ENCODE data around the gene MYO1F.
"Not testable (repeated sequence)": the region's sequence is repeated elsewhere in the genome, so short reads cannot be mapped to it uniquely, and the experiment has no call there.

MYO1F gene

DNA sequence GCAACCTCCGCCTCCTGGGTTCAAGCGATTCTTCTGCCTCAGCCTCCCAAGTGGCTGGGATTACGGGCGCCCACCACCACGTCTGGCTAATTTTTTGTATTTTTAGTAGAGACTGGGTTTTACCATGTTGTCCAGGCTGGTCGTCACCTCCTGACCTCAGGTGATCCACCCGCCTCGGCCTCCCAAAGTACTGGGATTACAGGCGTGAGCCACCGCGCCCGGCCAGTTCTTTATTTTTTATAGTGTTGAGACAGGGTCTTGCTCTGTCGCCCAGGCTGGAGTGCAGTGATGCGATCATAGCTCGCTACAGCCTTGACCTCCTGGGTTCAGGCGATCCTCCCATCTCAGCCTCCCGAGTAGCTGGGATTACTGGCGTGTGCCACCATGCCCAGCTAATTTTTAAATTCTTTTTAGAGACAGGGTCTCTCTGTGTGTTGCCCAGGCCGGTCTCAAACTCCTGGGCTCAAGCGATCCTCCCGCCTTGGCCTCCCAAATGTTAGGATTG, 62.7 kb downstream of the MYO1F start:
- DNase-seq: not testable (repeated sequence)

GRCh38 chr19:8513687-8514504, 63.3 kb downstream of the MYO1F start, which contains the start of gene ZNF414:
Gene ZNF414 (minus strand): TSS chr19:8514167. CDS start chr19:8514046, 121 bp downstream.
- peak; percentile 98 for DNase-seq

DNA sequence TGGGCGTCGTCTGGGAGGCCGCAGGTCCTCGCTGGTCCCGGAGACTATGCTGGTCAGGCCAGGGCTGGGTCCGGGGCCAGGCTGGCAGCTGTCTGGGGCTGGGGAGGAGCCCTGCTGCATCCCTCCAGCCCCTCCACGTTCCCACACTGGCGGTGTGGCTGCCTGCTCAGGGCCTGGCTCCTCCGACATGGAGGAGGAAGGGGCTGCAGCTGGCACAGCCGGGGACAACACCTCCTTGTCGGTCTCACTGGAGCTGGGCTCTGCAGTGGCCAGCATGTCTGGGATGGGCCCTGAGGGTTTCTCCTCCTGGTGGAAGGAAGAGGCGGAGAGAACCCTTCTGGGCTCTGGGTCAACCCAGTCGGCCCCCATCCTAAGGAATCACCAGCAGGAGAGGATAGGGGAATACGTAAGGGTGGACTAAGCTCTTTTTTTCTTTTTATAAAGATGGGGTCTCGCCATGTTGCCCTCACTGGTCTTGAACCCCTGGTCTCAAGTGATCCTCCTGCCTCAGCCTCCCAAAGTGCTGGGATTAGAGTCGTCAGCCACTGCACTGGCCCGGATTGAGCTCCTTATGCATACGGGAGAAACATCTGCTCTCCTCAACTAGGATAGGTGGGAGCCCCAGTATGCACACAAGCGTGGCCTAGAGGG, 64.1 kb downstream of the MYO1F start:
- no peak for DNase-seq

- DNase-seq: no peak
Observed at GRCh38 chr19:8512115-8512967, 64.9 kb downstream of the MYO1F start.

- DNase-seq: no peak
Observed at GRCh38 chr19:8511573-8512101, 65.6 kb downstream of the MYO1F start.

GRCh38 chr19:8510589-8511115, 66.6 kb downstream of the MYO1F start:
- no peak for DNase-seq

- DNase-seq: no peak
Observed at GRCh38 chr19:8506402-8506957, 70.8 kb downstream of the MYO1F start.

DNA sequence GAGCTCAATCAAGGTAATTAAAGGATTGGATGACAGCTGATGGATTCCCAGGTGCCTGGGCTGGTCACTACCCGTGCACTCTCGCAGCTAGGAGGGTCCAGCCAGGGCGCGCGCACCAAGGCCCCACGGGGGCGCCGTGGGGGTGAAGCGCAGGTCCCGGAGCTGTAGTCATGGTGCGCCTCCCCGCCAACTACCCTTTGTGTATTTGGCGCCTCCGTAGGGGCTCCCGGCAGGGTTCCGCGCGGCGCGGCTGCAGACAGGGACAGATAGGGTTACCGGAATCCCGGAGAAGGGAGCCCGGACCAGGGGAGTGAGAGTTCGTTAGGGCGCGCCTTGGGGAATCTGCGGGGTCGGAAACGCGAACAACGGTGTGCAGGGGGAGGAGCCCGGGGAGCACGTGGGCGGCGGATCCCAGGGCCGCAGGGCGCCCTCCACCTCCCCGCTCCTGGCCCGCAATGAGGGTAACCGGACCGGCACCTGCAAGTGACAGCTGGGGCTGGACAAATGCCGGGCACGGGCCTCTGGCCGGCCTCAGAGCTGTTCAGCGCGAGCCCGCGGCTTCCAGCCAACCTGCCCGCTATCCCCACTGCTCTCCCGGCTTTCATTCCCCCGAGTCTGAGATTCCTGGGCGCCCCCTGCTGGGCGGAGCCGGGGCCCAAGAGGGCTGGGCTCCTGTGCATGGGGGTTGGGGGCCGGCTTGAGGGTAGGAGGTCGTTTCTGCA, 71.4 kb downstream of the MYO1F start:
- DNase-seq: peak; percentile 62 to 77

GRCh38 chr19:8504919-8505318, 72.3 kb downstream of the MYO1F start:
- DNase-seq: no peak

DNA sequence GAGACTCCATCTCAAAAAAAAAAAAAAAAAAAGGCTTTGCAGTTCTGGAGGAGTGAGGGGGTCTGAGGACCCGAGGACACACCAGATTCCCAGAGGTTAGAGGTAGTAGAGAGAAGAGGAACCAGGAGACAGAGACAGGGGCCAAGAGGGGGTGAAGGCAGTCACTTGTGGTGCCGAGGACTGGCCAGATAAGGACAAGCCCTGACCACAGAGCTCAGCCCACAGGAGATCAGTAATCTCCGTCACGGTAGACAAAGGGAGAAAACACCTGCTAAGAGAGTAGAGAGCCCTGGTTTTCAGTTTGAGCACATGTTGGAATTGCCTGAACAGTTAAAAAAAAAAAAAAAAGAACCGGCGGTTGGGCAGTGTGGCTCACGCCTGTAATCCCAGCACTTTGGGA, 73.1 kb downstream of the MYO1F start:
- DNase-seq: no peak

- DNase-seq: no peak
Observed at GRCh38 chr19:8503510-8503909, 73.7 kb downstream of the MYO1F start.

- no peak for DNase-seq
Observed at GRCh38 chr19:8501981-8502380, 75.3 kb downstream of the MYO1F start.

DNA sequence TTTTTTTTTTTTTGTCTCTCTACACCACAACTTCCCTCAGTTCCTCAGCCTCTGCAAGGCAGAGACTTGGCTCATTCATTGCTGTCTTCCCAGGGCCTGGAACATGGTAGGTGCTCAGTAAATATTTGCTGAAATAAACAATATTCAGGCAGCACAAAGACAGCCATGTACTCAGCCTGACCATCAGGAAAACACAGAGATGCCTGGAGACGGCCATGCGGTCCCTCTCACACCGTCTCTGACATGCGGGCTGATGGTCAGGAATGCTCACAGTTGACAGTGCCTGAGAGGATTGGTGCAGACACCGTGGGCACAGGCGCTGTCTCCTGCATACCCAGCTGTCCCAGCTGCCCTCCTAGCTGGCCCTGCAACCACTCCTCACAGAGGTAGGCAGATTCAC, 75.7 kb downstream of the MYO1F start:
- DNase-seq: no peak

DNA sequence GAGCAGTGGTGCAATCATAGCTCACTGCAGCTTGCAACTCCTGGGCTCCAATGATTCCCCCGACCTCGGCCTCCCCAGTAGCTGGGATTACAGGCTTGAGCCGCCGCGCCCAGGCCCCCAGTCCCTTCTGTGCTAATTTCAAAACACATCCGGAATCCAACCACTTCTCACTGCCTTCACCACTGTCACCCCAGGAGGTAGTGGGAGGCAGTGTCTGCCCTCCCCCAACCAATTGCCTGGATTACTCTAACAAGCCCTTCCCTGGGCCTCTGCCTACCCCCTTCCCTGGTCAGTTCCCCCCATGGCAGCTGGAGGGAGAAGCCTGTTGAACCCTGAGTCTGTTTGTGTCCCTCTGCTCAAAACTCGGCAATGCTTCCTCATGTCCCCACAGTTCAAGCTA, 77.1 kb downstream of the MYO1F start:
- no peak for DNase-seq

DNA sequence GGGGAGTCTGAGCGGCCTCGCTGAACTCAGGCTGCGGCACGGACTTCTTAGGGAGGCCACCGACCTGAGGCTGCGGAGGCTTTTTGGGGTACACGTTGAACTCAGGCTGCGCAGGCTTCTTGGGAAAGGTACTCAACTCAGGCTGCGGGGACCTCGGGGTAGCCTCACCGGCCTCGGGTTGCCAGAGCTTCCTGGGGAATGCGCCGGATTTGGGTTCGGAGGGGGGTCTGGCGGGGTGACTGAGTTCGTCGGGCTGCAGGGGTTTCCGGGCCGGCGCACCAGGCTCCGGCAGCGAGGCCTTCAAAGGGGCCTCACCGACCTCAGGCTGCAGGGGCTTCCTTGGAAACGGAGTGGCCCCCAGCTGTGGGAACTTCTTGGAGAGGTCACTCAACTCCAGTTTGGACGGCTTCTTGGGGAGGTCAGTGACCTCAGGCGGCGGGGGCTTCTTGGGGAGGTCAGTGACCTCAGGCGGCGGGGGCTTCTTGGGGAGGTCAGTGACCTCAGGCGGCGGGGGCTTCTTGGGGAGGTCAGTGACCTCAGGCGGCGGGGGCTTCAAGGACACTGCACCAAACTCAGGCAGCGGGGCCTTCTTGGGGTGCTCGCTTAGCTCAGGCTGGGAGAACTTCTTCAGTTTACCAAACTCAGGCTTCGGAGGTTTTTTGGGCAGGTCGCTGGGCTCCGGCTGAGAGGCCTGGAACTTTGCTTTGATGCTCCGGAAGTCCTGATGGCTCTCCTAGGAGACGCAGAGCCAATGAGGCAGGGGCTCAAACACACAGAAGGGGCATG, 78.0 kb downstream of the MYO1F start:
- DNase-seq: no peak

DNA sequence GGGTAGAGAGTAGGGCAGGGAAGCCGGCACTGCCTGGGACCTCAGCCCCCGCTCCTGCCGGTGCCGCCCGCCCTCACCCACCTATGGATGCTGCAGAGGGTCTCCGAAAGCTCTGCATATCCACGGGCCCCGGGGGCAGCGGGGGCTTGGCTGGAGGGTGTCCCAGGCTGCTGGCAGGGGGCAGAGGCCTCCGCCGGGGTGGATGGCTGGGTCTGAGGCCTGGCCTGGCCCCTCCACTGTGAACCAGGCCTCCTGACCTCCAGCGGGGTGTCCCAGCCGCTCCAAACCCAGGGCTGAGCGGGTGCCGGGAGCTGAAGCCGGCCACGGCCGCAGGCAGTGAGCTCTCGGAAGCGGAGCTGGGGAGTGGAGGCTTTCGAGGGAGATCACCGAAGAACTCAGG, 78.9 kb downstream of the MYO1F start:
- no peak for DNase-seq

- DNase-seq: no peak
Observed at GRCh38 chr19:8494158-8494557, 83.1 kb downstream of the MYO1F start.

DNA sequence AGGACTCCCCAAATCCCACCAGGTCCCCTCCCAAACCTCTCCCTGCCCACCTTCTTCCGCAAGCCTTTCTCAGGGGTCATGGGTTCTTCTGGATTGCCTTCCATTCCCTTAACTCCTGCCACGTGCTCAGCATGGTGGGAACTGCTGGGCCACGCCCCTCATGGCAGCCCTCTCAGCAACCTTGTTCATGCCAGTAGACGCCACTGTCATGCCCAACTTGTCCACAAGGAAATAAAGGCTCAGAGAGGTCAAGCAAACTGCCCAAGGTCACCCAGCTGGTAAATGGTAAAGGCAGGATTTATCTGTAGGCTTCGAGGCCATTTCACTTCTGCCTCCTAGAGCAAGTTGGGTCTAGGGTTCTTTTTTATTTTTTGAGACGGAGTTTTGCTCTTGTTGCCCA, 85.7 kb downstream of the MYO1F start:
- DNase-seq: no peak

GRCh38 chr19:8490873-8491272, 86.4 kb downstream of the MYO1F start:
- no peak for DNase-seq

DNA sequence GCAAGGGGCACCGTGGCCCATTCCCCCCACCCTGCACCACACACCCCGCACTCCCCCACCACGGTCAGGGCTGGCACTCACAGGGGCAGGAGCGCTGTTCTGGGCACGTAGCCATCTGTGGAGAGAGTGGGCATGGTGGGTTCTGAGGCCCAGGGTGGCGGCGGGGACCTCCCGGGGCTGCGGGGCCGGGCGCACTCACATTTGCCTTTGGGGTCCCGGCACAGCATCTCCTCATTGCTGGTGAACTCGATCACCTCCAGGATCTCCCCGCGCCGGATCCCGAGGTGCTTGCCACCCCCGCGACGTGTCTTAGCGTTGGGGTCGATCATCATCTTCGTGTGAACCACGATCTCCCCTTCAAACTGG, 86.9 kb downstream of the MYO1F start:
- DNase-seq: no peak
